ENCODE results near the gene PRKD1.

PRKD1 gene

DNA sequence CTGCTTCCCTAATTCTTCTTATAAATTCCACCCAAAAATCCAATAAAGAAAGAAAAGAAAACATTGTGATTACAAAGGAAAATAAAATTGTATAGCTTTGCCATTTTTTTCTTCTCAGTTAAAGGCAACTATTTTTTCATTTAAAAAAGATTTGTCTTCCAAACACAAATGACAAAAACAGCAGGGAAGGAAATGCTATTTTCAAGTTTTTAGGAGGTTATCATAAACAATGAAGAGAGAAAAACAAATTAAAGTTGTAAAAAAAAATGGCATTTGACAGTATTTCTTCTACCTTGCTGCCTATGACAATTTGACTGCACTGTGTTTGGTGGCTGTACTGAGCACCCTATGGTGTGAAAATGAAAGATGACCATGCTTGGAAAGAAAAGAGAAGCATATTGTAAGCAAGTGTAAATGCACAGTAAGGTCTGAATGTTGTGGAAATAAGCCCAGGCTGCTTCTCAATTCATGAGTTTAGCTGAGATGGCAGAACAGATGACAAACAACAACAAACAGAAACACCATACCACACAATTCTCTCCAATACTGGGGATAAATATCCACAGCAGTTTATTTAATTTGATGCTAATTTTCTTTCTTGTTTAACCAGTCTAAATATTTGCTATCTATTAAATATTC is 109.8 kb downstream of the PRKD1 start:
- H3K36me3 ChIP-seq (ENCODE audit: control insufficient read depth, insufficient read depth, low read length), result no peaks in the 10 kb centered on the region
- no peak overlapping the region for H3K27ac ChIP-seq (ENCODE audit: low read length)
- no peak for DNase-seq (ENCODE audit: low read depth, low spot score)

GRCh38 chr14:29815016-29815674 is 112.5 kb downstream of the PRKD1 start:
- no peak for DNase-seq (ENCODE audit: low read depth, low spot score)
- Histone ChIP-seq H3K4me1 (ENCODE audit: control insufficient read depth, insufficient read depth, low read length) (no peaks in the 10 kb centered on the region), H3K27me3 (ENCODE audit: control insufficient read depth, insufficient read depth, low read length) (no peaks in the 10 kb centered on the region), H3K9me3 (ENCODE audit: control insufficient read depth, insufficient read depth, low read length) (no peaks in the 10 kb centered on the region), H3K27ac (ENCODE audit: low read length) (no peak overlapping the region), H3K4me3 (ENCODE audit: low read length) (no peak overlapping the region), H3K36me3 (ENCODE audit: control insufficient read depth, insufficient read depth, low read length) (no peaks in the 10 kb centered on the region)
- WGBS (ENCODE audit: insufficient coverage, insufficient read length), result no CpG with 5 or more reads among the region's 4 CpGs

More for the DNA sequence above, 109.8 kb downstream of the PRKD1 start:
- Histone ChIP-seq H3K4me3 (ENCODE audit: low read length) (no peak overlapping the region), H3K9me3 (ENCODE audit: control insufficient read depth, insufficient read depth, low read length) (no peaks in the 10 kb centered on the region), H3K27me3 (ENCODE audit: control insufficient read depth, insufficient read depth, low read length) (no peaks in the 10 kb centered on the region), H3K4me1 (ENCODE audit: control insufficient read depth, insufficient read depth, low read length) (no peaks in the 10 kb centered on the region)

DNA sequence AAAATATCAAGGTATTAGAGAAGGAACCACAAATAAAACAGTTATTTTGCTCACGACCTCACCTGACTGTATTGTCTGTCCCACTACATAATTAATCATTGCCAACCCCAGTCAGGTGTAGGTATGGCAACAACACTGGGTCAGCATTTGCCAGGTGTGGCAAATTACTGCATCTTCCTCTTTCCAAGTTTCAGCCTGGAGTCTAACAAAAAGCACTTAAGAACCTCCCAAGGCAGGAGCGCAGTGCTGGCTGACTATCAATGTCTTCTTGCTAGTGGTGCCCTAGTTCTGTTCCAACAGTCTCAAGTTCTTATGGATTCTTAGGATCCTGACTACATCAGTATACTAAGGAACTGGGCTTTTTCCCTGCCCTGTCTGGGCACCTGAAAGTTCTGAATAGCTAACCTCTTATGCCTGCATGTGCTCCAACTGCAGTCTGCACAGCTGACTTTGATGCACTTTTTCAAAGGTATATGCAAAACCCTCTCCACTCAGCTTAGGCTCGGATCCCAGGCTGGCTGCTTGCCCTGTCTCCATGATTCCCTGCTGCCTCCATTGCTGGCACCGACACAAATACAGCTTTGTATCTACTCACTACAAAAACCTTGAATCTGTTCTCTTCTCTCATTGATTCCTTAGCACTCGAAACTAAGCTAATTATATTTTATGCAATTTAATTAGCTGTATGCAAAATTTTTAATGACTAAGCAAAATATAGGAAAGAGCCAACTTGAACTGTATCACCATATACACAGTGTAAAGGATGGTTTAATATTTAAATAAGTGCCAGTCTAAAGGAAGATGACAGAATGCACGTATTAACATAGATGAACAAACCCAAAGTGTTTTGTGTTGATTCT is 113.3 kb downstream of the PRKD1 start:
- H3K9me3 ChIP-seq (ENCODE audit: control insufficient read depth, insufficient read depth, low read length), result no peaks in the 10 kb centered on the region
- H3K27me3 ChIP-seq (ENCODE audit: control insufficient read depth, insufficient read depth, low read length), result no peaks in the 10 kb centered on the region
- H3K36me3 ChIP-seq (ENCODE audit: control insufficient read depth, insufficient read depth, low read length), result no peaks in the 10 kb centered on the region
- no peak for DNase-seq (ENCODE audit: low read depth, low spot score)
- H3K4me3 ChIP-seq (ENCODE audit: low read length), result no peak overlapping the region
- no peak overlapping the region for H3K27ac ChIP-seq (ENCODE audit: low read length)
- no CpG with 5 or more reads among the region's 6 CpGs for WGBS (ENCODE audit: insufficient coverage, insufficient read length)
- no peaks in the 10 kb centered on the region for H3K4me1 ChIP-seq (ENCODE audit: control insufficient read depth, insufficient read depth, low read length)

DNA sequence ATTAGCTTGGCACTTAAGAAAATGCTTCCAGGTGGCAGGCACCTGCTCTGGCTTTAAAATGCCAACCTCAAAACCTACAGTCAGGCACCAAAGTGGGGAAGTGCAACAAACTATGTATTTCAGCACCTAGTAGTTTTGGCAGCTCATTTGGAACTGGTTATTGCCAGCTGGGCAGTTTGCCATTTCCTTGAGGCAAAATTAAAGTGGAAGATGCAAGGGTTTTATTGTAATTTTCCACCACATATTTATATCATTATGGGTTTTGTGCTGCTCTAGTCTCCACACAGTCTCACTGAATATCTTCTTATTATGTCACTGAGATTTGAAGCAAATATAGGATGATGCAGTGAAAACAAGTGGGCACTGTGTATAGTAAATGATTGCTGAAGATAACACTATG is 117.0 kb downstream of the PRKD1 start:
- H3K4me3 ChIP-seq (ENCODE audit: low read length), result no peak overlapping the region
- no peaks in the 10 kb centered on the region; the same call in 1 of the 2 replicates for H3K4me1 ChIP-seq (ENCODE audit: control insufficient read depth, insufficient read depth, low read length)
- no peaks in the 10 kb centered on the region for H3K36me3 ChIP-seq (ENCODE audit: control insufficient read depth, insufficient read depth, low read length)
- no peaks in the 10 kb centered on the region for H3K27me3 ChIP-seq (ENCODE audit: control insufficient read depth, insufficient read depth, low read length)
- no peak for DNase-seq (ENCODE audit: low read depth, low spot score)
- H3K9me3 ChIP-seq (ENCODE audit: control insufficient read depth, insufficient read depth, low read length), result no peaks in the 10 kb centered on the region
- H3K27ac ChIP-seq (ENCODE audit: low read length), result no peak overlapping the region

- no peaks in the 10 kb centered on the region for H3K9me3 ChIP-seq (ENCODE audit: control insufficient read depth, insufficient read depth, low read length)
- no CpG with 5 or more reads among the region's 3 CpGs for WGBS (ENCODE audit: insufficient coverage, insufficient read length)
These were observed 117.6 kb downstream of the PRKD1 start for GRCh38 chr14:29810064-29810463.

DNA sequence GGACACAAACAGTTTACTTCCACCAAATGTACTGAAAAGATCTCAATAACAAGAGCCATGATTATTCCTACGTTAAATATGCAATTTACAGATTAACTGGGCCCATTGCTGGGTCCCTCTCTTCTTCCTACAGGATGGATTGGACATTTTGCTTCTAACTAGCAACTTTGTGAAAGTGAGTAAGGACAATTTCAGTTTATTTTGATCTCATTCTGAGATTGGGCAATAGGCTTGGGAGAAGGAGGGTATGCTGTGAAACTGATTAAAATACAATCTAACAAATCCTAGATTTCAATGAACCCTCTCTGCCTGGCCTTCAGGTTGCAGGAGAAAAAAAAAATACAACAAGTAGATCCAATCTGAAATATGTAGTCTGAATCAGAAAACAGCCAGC is 121.5 kb downstream of the PRKD1 start:
- Histone ChIP-seq H3K36me3 (ENCODE audit: control insufficient read depth, insufficient read depth, low read length) (no peaks in the 10 kb centered on the region), H3K27ac (ENCODE audit: low read length) (no peak overlapping the region), H3K4me1 (ENCODE audit: control insufficient read depth, insufficient read depth, low read length) (no peaks in the 10 kb centered on the region; the same call in 1 of the 2 replicates), H3K9me3 (ENCODE audit: control insufficient read depth, insufficient read depth, low read length) (no peaks in the 10 kb centered on the region), H3K27me3 (ENCODE audit: control insufficient read depth, insufficient read depth, low read length) (no peaks in the 10 kb centered on the region), H3K4me3 (ENCODE audit: low read length) (no peak overlapping the region)
- DNase-seq (ENCODE audit: low read depth, low spot score), result no peak
- WGBS (ENCODE audit: insufficient coverage, insufficient read length), result no CpG with 5 or more reads among the region's 1 CpG

More at GRCh38 chr14:29810064-29810463, 117.6 kb downstream of the PRKD1 start:
- Histone ChIP-seq H3K27me3 (ENCODE audit: control insufficient read depth, insufficient read depth, low read length) (no peaks in the 10 kb centered on the region), H3K27ac (ENCODE audit: low read length) (no peak overlapping the region), H3K4me1 (ENCODE audit: control insufficient read depth, insufficient read depth, low read length) (no peaks in the 10 kb centered on the region; the same call in 1 of the 2 replicates), H3K36me3 (ENCODE audit: control insufficient read depth, insufficient read depth, low read length) (no peaks in the 10 kb centered on the region), H3K4me3 (ENCODE audit: low read length) (no peak overlapping the region)
- no peak for DNase-seq (ENCODE audit: low read depth, low spot score)

- no peaks in the 10 kb centered on the region; the same call in 1 of the 2 replicates for H3K4me1 ChIP-seq (ENCODE audit: control insufficient read depth, insufficient read depth, low read length)
- H3K27me3 ChIP-seq (ENCODE audit: control insufficient read depth, insufficient read depth, low read length), result no peaks in the 10 kb centered on the region
- no peak overlapping the region for H3K27ac ChIP-seq (ENCODE audit: low read length)
- no peak for DNase-seq (ENCODE audit: low read depth, low spot score)
- no peak overlapping the region for H3K4me3 ChIP-seq (ENCODE audit: low read length)
- H3K36me3 ChIP-seq (ENCODE audit: control insufficient read depth, insufficient read depth, low read length), result no peaks in the 10 kb centered on the region
- H3K9me3 ChIP-seq (ENCODE audit: control insufficient read depth, insufficient read depth, low read length), result no peaks in the 10 kb centered on the region
- WGBS (ENCODE audit: insufficient coverage, insufficient read length), result no CpG with 5 or more reads among the region's 4 CpGs
These were observed 122.1 kb downstream of the PRKD1 start for GRCh38 chr14:29805415-29806123.

DNA sequence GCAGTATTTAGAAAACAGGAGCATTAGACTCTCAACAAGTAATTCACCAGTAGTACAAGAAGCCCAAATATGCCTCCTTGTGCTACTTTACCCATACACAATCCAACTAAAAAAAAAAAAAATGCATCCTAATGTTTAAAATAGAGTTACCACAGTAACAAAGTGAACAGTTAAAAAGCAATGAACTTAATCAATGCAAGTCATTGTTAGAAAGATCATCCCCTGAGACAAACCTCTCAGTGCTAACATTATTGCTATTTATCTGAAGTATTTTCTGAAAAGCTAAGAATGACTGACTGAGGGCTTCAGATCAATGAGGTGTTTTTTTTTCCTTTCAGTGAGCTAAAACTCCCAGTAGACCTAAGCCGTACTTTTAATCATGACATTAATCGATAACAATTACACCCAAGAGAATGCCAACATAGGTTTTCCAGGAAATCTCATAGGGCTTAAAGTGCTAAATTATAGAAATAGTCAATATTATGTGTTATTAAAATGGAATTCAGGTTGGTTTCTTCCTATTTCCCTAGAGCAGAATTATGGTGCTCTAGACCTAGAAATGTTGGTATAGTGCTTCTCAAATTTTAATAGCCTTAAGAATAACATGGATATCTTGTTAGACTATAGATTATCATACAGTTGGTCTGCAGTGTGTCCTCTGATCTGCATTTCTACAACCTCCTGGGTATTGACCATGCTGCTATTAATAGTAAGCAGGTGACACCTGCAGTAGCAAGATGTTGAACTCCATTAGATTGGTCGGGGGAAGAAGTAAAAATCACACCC is 123.0 kb downstream of the PRKD1 start:
- no peak for DNase-seq (ENCODE audit: low read depth, low spot score)
- Histone ChIP-seq H3K9me3 (ENCODE audit: control insufficient read depth, insufficient read depth, low read length) (no peaks in the 10 kb centered on the region), H3K27ac (ENCODE audit: low read length) (no peak overlapping the region), H3K27me3 (ENCODE audit: control insufficient read depth, insufficient read depth, low read length) (no peaks in the 10 kb centered on the region), H3K4me1 (ENCODE audit: control insufficient read depth, insufficient read depth, low read length) (no peaks in the 10 kb centered on the region; the same call in 1 of the 2 replicates), H3K4me3 (ENCODE audit: low read length) (no peak overlapping the region), H3K36me3 (ENCODE audit: control insufficient read depth, insufficient read depth, low read length) (no peaks in the 10 kb centered on the region)
- WGBS (ENCODE audit: insufficient coverage, insufficient read length), result no CpG with 5 or more reads among the region's 3 CpGs

DNA sequence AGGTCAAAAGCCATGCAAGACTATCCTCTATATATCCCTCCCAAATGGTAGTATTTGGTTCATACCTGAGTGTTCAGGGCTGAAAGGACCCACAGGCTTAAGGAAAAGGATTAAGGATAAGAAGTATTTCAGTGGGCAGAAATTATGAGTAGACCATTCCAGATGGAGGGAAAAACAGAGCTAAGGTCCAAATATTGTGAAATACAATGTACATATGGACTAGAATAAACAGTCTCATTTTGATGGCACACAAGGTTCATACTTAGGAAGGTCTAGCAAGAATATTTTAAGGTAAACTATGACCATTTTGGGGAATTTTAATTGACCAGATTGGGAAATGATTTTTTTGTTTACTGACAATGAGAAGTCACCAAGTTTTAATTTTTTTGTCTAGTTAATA is 124.6 kb downstream of the PRKD1 start:
- H3K27me3 ChIP-seq (ENCODE audit: control insufficient read depth, insufficient read depth, low read length), result no peaks in the 10 kb centered on the region
- H3K4me3 ChIP-seq (ENCODE audit: low read length), result no peak overlapping the region
- H3K4me1 ChIP-seq (ENCODE audit: control insufficient read depth, insufficient read depth, low read length), result no peaks in the 10 kb centered on the region; the same call in 1 of the 2 replicates
- DNase-seq (ENCODE audit: low read depth, low spot score), result no peak
- H3K36me3 ChIP-seq (ENCODE audit: control insufficient read depth, insufficient read depth, low read length), result no peaks in the 10 kb centered on the region
- no peaks in the 10 kb centered on the region for H3K9me3 ChIP-seq (ENCODE audit: control insufficient read depth, insufficient read depth, low read length)
- H3K27ac ChIP-seq (ENCODE audit: low read length), result no peak overlapping the region

- H3K9me3 ChIP-seq (ENCODE audit: control insufficient read depth, insufficient read depth, low read length), result no peaks in the 10 kb centered on the region
- no peaks in the 10 kb centered on the region for H3K36me3 ChIP-seq (ENCODE audit: control insufficient read depth, insufficient read depth, low read length)
- H3K27ac ChIP-seq (ENCODE audit: low read length), result no peak overlapping the region
- no peak overlapping the region for H3K4me3 ChIP-seq (ENCODE audit: low read length)
- H3K27me3 ChIP-seq (ENCODE audit: control insufficient read depth, insufficient read depth, low read length), result no peaks in the 10 kb centered on the region
- no peaks in the 10 kb centered on the region; the same call in 1 of the 2 replicates for H3K4me1 ChIP-seq (ENCODE audit: control insufficient read depth, insufficient read depth, low read length)
- DNase-seq (ENCODE audit: low read depth, low spot score), result no peak
These were observed 125.4 kb downstream of the PRKD1 start for GRCh38 chr14:29802211-29802610.
